ENCODE measurements around the gene MLST8. TPM values are rescaled to one million over a fixed set of nuclear protein-coding genes. Genes with fewer than 3 reads are reported as not detected.

MLST8 gene
- total and polyA plus RNA-seq, 2 of the 8 experiments (the other 6 are each of a cell fraction or from before 2014, with no cell fraction given) = 67.6 to 321 TPM

- H2BK120ac ChIP-seq (replicated peaks; ENCODE audit: low read depth, low read length) = no peak overlapping the region
- H3K23me2 ChIP-seq (ENCODE audit: low read depth, low read length) = 0 out of 2 replicates have a peak, but pooled peaks cover 2% of the 10 kb centered on the region
- CTCF ChIA-PET (ENCODE audit: partially characterized antibody) = interaction anchor here (0.6 to 1.8 kb wide), 7 partner anchors 10 to 458 kb away, joined by 3 to 5 read pairs (median 3); no protein-coding TSS in a partner anchor
- no peak overlapping the region for H3K27ac ChIP-seq (ENCODE audit: low read depth, low read length)
- POLR2A ChIA-PET (ENCODE audit: partially characterized antibody) = interaction anchor here (0.6 to 13.9 kb wide), 10 partner anchors 9 to 192 kb away, joined by 3 to 228 read pairs (median 4); partner anchors contain the start of genes DNASE1L2, PGP, RNPS1 and TRAF7
- no peak overlapping the region for H3K4me2 ChIP-seq (ENCODE audit: insufficient read depth in 1 of 2, low read depth in 2 of 2, low read length in 2 of 2)
- H2BK12ac ChIP-seq (ENCODE audit: low read depth, low read length) = no peak overlapping the region
- H3K14ac ChIP-seq (ENCODE audit: insufficient read length) = no peak overlapping the region
- H3K4me3 ChIP-seq (ENCODE audit: extremely low read depth in 1 of 4, insufficient read depth in 2 of 4, low read depth in 3 of 4, low read length in 4 of 4) = no peak overlapping the region
- H3K9me3 ChIP-seq (ENCODE audit: insufficient read depth in 2 of 2, low read depth in 1 of 2, low read length in 1 of 2) = no peaks in the 10 kb centered on the region
- peaks cover 48 to 96% (median 75%) of the 10 kb centered on the region in 4 experiments for H3K36me3 ChIP-seq (ENCODE audit: control insufficient read depth in 2 of 4, insufficient read depth in 4 of 4, low read length in 3 of 4)
- peaks cover 4% of the 10 kb centered on the region for H3K79me1 ChIP-seq (ENCODE audit: low read depth, low read length)
- peaks cover 16 to 20% of the 10 kb centered on the region in 2 experiments for H4K20me1 ChIP-seq (replicated peaks in 1 of 2; ENCODE audit: control insufficient read depth in 1 of 2, insufficient read depth in 2 of 2, low read length in 2 of 2)
- H3K4ac ChIP-seq (replicated peaks; ENCODE audit: insufficient read length, low read depth, low read length) = no peak overlapping the region
- no peak overlapping the region for H2BK15ac ChIP-seq (ENCODE audit: low read length)
- no peak overlapping the region for H4K5ac ChIP-seq (ENCODE audit: insufficient read length, low read depth, low read length)
- no peak overlapping the region for H3K9ac ChIP-seq (replicated peaks in 1 of 4; ENCODE audit: extremely low read depth in 1 of 4, low read depth in 3 of 4, low read length in 3 of 4)
- no peak overlapping the region for H4K91ac ChIP-seq (replicated peaks; ENCODE audit: insufficient read length, low read length)
- TF ChIP-seq FOSL1 (IDR thresholded peaks at IDR 0.05; ENCODE audit: insufficient read depth, low read depth, low read length) (no peak), SP2 (IDR thresholded peaks at IDR 0.05; ENCODE audit: low read length) (no peak), TAF1 (IDR thresholded peaks at IDR 0.05; ENCODE audit: low read depth, low read length) (no peak), POLR2AphosphoS5 (IDR thresholded peaks at IDR 0.05; ENCODE audit: low read depth, low read length) (peak; percentile 31; the same call in 1 of the 2 replicates)
- H2BK20ac ChIP-seq (ENCODE audit: low read length) = no peak overlapping the region
- H3K4me1 ChIP-seq (replicated peaks in 1 of 4; ENCODE audit: control insufficient read depth in 3 of 4, insufficient read depth in 4 of 4, low read length in 3 of 4) = no peaks in the 10 kb centered on the region; a peak in 1 of 7 replicates
- no peaks in the 10 kb centered on the region for H3K27me3 ChIP-seq (replicated peaks in 1 of 4; ENCODE audit: control insufficient read depth in 3 of 4, extremely low read depth in 1 of 4, insufficient read depth in 3 of 4, low read length in 3 of 4)
- no peak overlapping the region for H2AFZ ChIP-seq (ENCODE audit: low read length)
- no peak overlapping the region for H3K56ac ChIP-seq (replicated peaks; ENCODE audit: insufficient read length, low read depth, low read length)
- DNase-seq (ENCODE audit: low read depth in 1 of 2, low spot score in 2 of 2) (no peak), FAIRE-seq (no peak)
- H3K23ac ChIP-seq (ENCODE audit: insufficient read length) = no peak overlapping the region
- no peak overlapping the region for H2BK5ac ChIP-seq (ENCODE audit: low read depth, low read length)
- peaks cover 7 to 33% of the 10 kb centered on the region in 2 experiments; a peak in 3 of 4 replicates for H3K79me2 ChIP-seq (ENCODE audit: control insufficient read depth in 1 of 2, insufficient read depth in 2 of 2, low read length in 2 of 2)
- no peak overlapping the region for H3K18ac ChIP-seq (ENCODE audit: extremely low read depth, low read length)
- H2AK5ac ChIP-seq (ENCODE audit: low read depth, low read length) = no peak overlapping the region
- H4K8ac ChIP-seq (ENCODE audit: extremely low read depth, insufficient read depth, low read length) = no peak overlapping the region
- 92% methylated on average over 6 of the region's 6 CpGs; no CpG with 5 or more reads in 1 of the 2 experiments for whole genome bisulfite sequencing, 2 experiments (ENCODE audit: extremely low coverage in 1 of 2, insufficient coverage in 1 of 2, insufficient read length in 1 of 2, insufficient replicate concordance in 2 of 2, low coverage in 1 of 2, low lambda C conversion rate in 2 of 2, missing lambda C conversion rate in 1 of 2)
Observed at GRCh38 chr16:2257726-2258125, 52.5 kb downstream of the MLST8 start.

All from H1 (cell line).